ENCODE data around the gene GNA12. TPM values are rescaled to one million over a fixed set of nuclear protein-coding genes. Genes with fewer than 3 reads are reported as not detected.

Gene GNA12
- total and polyA plus RNA-seq, 12 donors = 8.2 to 65.1 (median 42.9) TPM

GRCh38 chr7:2866601-2867000 lies 22.5 kb upstream of the GNA12 start:
- no peak overlapping the region for H3K27ac ChIP-seq
- H3K27me3 ChIP-seq = no peaks in the 10 kb centered on the region
- peaks cover 21 to 27% of the 10 kb centered on the region in 2 donors for H3K4me1 ChIP-seq (replicated peaks in 1 of 2)
- no peaks in the 10 kb centered on the region for H3K36me3 ChIP-seq (replicated peaks in 1 of 2)
- DNase-seq = no peak
- H3K4me3 ChIP-seq = no peak overlapping the region
- H3K9me3 ChIP-seq (replicated peaks in 1 of 3) = no peaks in the 10 kb centered on the region
- intact Hi-C loops (cut with DNase I) = no loop called here
- TF ChIP-seq CTCF (IDR thresholded peaks at IDR 0.05) = no peak
- TF ChIP-seq POLR2A (IDR thresholded peaks at IDR 0.05) = no peak
- WGBS, 4 donors = 32 to 48% (median 32%) methylated on average over 3 of the region's 3 CpGs; no CpG with 5 or more reads in 1 of the 4 donors

- Histone ChIP-seq H3K27ac (peak overlapping the region in 1 of 5 donors; percentile 99), H3K4me1 (replicated peaks in 1 of 2) (peaks cover 21 to 27% of the 10 kb centered on the region in 2 donors), H3K27me3 (no peaks in the 10 kb centered on the region), H3K36me3 (replicated peaks in 1 of 2) (no peaks in the 10 kb centered on the region), H3K4me3 (no peak overlapping the region), H3K9me3 (replicated peaks in 1 of 3) (no peaks in the 10 kb centered on the region)
- 47 to 57% (median 50%) methylated on average over 10 to 17 of the region's 17 CpGs for WGBS, 4 donors
- DNase-seq = peak; percentile 46 to 92 (median 65)
- TF ChIP-seq POLR2A (IDR thresholded peaks at IDR 0.05) = no peak
- peak; percentile 78 to 94 (median 89) for TF ChIP-seq CTCF (IDR thresholded peaks at IDR 0.05)
- intact Hi-C loops (cut with DNase I) = loop anchor here in 1 of 2 donors (2.0 kb wide), 1 partner anchor 1032 kb away; no protein-coding TSS in a partner anchor
Observed at GRCh38 chr7:2864999-2865670, 21.0 kb upstream of the GNA12 start.

DNA sequence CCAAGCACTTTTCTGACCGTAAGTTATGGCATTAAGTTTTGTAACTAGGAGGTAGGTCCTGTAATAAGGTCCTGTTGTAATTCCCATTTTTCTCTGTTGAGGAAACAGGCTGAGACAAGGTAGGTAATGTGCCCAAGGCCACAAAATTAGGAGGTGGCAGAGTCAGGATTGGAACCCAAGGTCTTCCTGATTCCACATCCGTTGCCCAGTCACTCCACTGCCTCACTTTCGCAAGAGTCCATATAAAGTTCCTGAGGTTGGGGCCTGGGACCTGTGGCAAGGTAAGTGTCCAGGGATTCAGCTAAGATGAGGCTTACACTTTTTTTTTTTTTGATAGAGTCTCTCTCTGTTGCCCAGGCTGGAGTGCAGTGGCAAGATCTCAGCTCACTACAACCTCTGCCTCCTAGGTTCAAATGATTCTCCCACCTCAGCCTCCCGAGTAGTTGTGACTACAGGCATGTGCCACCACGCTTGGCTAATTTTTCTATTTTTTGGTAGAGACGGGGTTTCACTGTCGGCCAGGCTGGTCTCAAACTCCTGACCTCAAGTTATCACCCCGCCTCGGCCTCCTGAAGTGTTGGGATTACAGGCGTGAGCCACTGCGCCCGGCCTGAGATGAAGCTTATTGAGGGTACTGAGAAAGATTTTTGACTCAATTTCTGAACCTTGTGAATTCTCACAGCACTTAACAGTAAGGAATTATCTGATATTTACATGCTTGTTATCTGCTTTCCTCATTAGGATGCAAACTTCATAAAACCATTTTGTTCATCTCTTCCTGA lies 20.3 kb upstream of the GNA12 start:
- TF ChIP-seq CTCF (IDR thresholded peaks at IDR 0.05) (no peak), POLR2A (IDR thresholded peaks at IDR 0.05) (no peak)
- no peak for DNase-seq
- intact Hi-C loops (cut with DNase I) = loop anchor here in 1 of 2 donors (2.0 kb wide), 1 partner anchor 1032 kb away; no protein-coding TSS in a partner anchor
- Histone ChIP-seq H3K27ac (peak overlapping the region; percentile 92 to 99 (median 95)), H3K27me3 (no peaks in the 10 kb centered on the region), H3K4me1 (replicated peaks in 1 of 2) (peaks cover 21 to 27% of the 10 kb centered on the region in 2 donors), H3K36me3 (replicated peaks in 1 of 2) (no peaks in the 10 kb centered on the region), H3K4me3 (peak overlapping the region in 1 of 4 donors; percentile 42), H3K9me3 (replicated peaks in 1 of 3) (no peaks in the 10 kb centered on the region)
- WGBS, 4 donors = 74 to 82% (median 79%) methylated on average over 12 of the region's 12 CpGs

- TF ChIP-seq POLR2A (IDR thresholded peaks at IDR 0.05) (peak; percentile 81 to 85), CTCF (IDR thresholded peaks at IDR 0.05) (peak in 2 of 6 experiments; percentile 20)
- WGBS, 4 donors = 2 to 8% (median 5%) methylated on average over 8 to 18 of the region's 18 CpGs
- intact Hi-C loops (cut with DNase I) = loop anchor here in 1 of 2 donors (2.0 kb wide), 1 partner anchor 1033 kb away; no protein-coding TSS in a partner anchor
Observed at GRCh38 chr7:2863461-2864066, 19.5 kb upstream of the GNA12 start.

More at GRCh38 chr7:2863461-2864066, 19.5 kb upstream of the GNA12 start:
- Histone ChIP-seq H3K4me3 (peak overlapping the region in 1 of 4 donors; percentile 42), H3K4me1 (replicated peaks in 1 of 2) (peaks cover 21 to 27% of the 10 kb centered on the region in 2 donors), H3K27ac (peak overlapping the region; percentile 92 to 99 (median 95)), H3K36me3 (replicated peaks in 1 of 2) (no peaks in the 10 kb centered on the region), H3K27me3 (no peaks in the 10 kb centered on the region), H3K9me3 (replicated peaks in 1 of 3) (no peaks in the 10 kb centered on the region)
- peak; percentile 72 to 95 (median 92) for DNase-seq

All from adrenal gland (tissue), 12 donors.